NCI-H1930 (cell line): ENCODE results near the gene RASSF10.

ENCODE experiments used
- DNase-seq, 2 experiments: peaks; one replicate each; lab custom pipeline; 2025; lab: John Stamatoyannopoulos, UW

Gene RASSF10

GRCh38 chr11:13055200-13055599, 46.1 kb downstream of the RASSF10 start:
- DNase-seq = no peak

GRCh38 chr11:13061294-13061990, 52.3 kb downstream of the RASSF10 start:
- DNase-seq = no peak
